LHCN-M2 (cell line): ENCODE data around the gene ZNF592. TPM values are rescaled to one million over a fixed set of nuclear protein-coding genes. Genes with fewer than 3 reads are reported as not detected.
A peak's percentile ranks its signal among the peaks of the same experiment; 100 is the strongest.

ENCODE experiments used
- DNase-seq: peaks from one replicate; pipeline ENCODE4 v3.0.0-alpha.2; 2012; ENCODE audit warnings: low read depth
- total RNA-seq: library from RNA; depleted of rRNA; stranded (reverse); fragments of >200 nt; gene quantifications from 2 replicates; pipeline ENCODE4 v1.2.3, GENCODE V29; 2014

Gene ZNF592
- total RNA-seq, 1 experiment from 2014 or later, result 12.2 TPM

- no peak for DNase-seq
These were observed 78.9 kb downstream of the ZNF592 start for GRCh38 chr15:84827246-84827645.

GRCh38 chr15:84828086-84828908, 79.9 kb downstream of the ZNF592 start:
- DNase-seq, result no peak

- no peak for DNase-seq
These were observed 81.0 kb downstream of the ZNF592 start for GRCh38 chr15:84829428-84829827.

- no peak for DNase-seq
These were observed 81.6 kb downstream of the ZNF592 start for GRCh38 chr15:84830036-84830435.

GRCh38 chr15:84831028-84831427, 82.6 kb downstream of the ZNF592 start:
- DNase-seq, result peak; percentile 8

- DNase-seq, result no peak
These were observed 83.2 kb downstream of the ZNF592 start for GRCh38 chr15:84831613-84832012.

GRCh38 chr15:84832448-84833040, 84.2 kb downstream of the ZNF592 start:
- DNase-seq, result no peak

GRCh38 chr15:84833447-84834228, 85.2 kb downstream of the ZNF592 start:
- peak; percentile 14 for DNase-seq

GRCh38 chr15:84834229-84834955, 86.0 kb downstream of the ZNF592 start:
- DNase-seq, result no peak

- DNase-seq, result no peak
These were observed 86.6 kb downstream of the ZNF592 start for GRCh38 chr15:84834969-84835368.

- no peak for DNase-seq
These were observed 87.4 kb downstream of the ZNF592 start for GRCh38 chr15:84835661-84836337.

- no peak for DNase-seq
These were observed 88.5 kb downstream of the ZNF592 start for GRCh38 chr15:84836844-84837243.

GRCh38 chr15:84839714-84840113, 91.3 kb downstream of the ZNF592 start:
- DNase-seq, result no peak

GRCh38 chr15:84840255-84840654, 91.9 kb downstream of the ZNF592 start:
- DNase-seq, result no peak

- peak; percentile 85 for DNase-seq
These were observed 92.5 kb downstream of the ZNF592 start for GRCh38 chr15:84840741-84841429.

GRCh38 chr15:84842781-84843180, 94.4 kb downstream of the ZNF592 start:
- DNase-seq, result no peak

- DNase-seq, result no peak
These were observed 96.6 kb downstream of the ZNF592 start for GRCh38 chr15:84844964-84845363.

GRCh38 chr15:84845631-84846030, 97.2 kb downstream of the ZNF592 start:
- peak; percentile 41 for DNase-seq

GRCh38 chr15:84846269-84846668, 97.9 kb downstream of the ZNF592 start:
- no peak for DNase-seq

GRCh38 chr15:84847382-84847781, 99.0 kb downstream of the ZNF592 start:
- no peak for DNase-seq
